Measurements from ENCODE around the gene TAMALIN. TPM values are rescaled to one million over a fixed set of nuclear protein-coding genes. Genes with fewer than 3 reads are reported as not detected.

Gene TAMALIN
- polyA plus RNA-seq, 3 donors = 0.63 to 118 (median 1.6) TPM

DNA sequence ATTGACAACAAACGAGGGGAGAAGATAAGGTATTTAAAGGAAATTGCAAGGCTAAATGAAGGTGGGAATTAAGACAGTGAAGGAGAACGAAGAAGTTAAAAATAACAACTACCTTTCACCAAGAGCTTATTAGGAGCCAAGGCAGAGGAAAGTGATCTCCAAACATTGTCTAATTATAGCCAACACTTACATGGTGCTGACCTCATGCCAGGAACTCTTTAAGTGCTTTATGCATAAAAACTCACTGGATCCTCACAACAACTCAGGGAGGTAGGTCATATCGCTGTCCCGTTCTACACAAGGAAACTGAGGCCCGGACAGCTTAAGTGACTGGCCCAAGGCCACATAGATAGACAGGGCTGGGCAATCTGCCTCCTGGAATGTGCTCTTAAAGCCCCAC lies 19.5 kb downstream of the TAMALIN start:
- no peak overlapping the region for H3K4me2 ChIP-seq (replicated peaks; ENCODE audit: extremely low read depth, low read length, poor library complexity, severe bottlenecking)
- no peak for DNase-seq
- peaks cover 0 to 8% of the 10 kb centered on the region in 2 donors for H3K27me3 ChIP-seq (ENCODE audit: control insufficient read depth in 2 of 2, insufficient read depth in 2 of 2, low read length in 2 of 2)
- no peaks in the 10 kb centered on the region for H3K79me2 ChIP-seq (ENCODE audit: insufficient read depth, low read length)
- Mint-ChIP-seq H3K4me1 (peaks cover 41% of the 10 kb centered on the region), H3K27ac (peak overlapping the region; percentile 33 to 99 (median 94)), H3K4me3 (peak overlapping the region in 1 of 2 donors; percentile 47), H3K36me3 (peaks cover 0 to 2% of the 10 kb centered on the region in 2 donors), H3K9me3 (peaks cover 0 to 4% (median 0%) of the 10 kb centered on the region in 7 donors), H3K27me3 (ENCODE audit: low read depth in 3 of 3) (peaks cover 3 to 17% (median 17%) of the 10 kb centered on the region in 3 donors)
- H4K20me1 ChIP-seq (ENCODE audit: insufficient read depth, low read length) = no peaks in the 10 kb centered on the region
- H3K36me3 ChIP-seq (replicated peaks in 1 of 2; ENCODE audit: control insufficient read depth in 1 of 2, insufficient read depth in 2 of 2, low read length in 2 of 2) = no peaks in the 10 kb centered on the region
- H3K9me3 ChIP-seq (replicated peaks in 1 of 2; ENCODE audit: control insufficient read depth in 1 of 2, insufficient read depth in 1 of 2, low read length in 2 of 2) = no peaks in the 10 kb centered on the region
- intact Hi-C loops (cut with micrococcal nuclease) = loop anchor here (5.0 kb wide), 3 partner anchors 34 to 96 kb away; partner anchors contain the start of gene ATG101 (in 1 of the 2)
- no peak overlapping the region for H2AFZ ChIP-seq (ENCODE audit: insufficient read depth, low read depth, low read length, poor library complexity, severe bottlenecking)
- H3K9ac ChIP-seq (ENCODE audit: insufficient read depth, low read length, poor library complexity, severe bottlenecking) = no peak overlapping the region
- no peak overlapping the region for H3K4me3 ChIP-seq (replicated peaks in 1 of 3; ENCODE audit: low read depth in 2 of 3, low read length in 3 of 3)
- H3K4me1 ChIP-seq (ENCODE audit: control insufficient read depth in 1 of 2, insufficient read depth in 2 of 2, low read length in 2 of 2) = peaks cover 30 to 43% of the 10 kb centered on the region in 2 donors
- no peak overlapping the region for H3K27ac ChIP-seq (ENCODE audit: low read depth in 1 of 2, low read length in 2 of 2)
- TF ChIP-seq, protein P1, sequence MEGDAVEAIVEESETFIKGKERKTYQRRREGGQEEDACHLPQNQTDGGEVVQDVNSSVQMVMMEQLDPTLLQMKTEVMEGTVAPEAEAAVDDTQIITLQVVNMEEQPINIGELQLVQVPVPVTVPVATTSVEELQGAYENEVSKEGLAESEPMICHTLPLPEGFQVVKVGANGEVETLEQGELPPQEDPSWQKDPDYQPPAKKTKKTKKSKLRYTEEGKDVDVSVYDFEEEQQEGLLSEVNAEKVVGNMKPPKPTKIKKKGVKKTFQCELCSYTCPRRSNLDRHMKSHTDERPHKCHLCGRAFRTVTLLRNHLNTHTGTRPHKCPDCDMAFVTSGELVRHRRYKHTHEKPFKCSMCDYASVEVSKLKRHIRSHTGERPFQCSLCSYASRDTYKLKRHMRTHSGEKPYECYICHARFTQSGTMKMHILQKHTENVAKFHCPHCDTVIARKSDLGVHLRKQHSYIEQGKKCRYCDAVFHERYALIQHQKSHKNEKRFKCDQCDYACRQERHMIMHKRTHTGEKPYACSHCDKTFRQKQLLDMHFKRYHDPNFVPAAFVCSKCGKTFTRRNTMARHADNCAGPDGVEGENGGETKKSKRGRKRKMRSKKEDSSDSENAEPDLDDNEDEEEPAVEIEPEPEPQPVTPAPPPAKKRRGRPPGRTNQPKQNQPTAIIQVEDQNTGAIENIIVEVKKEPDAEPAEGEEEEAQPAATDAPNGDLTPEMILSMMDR (IDR thresholded peaks at IDR 0.05) = no peak
- WGBS (ENCODE audit: insufficient coverage) = 92% methylated on average over 2 of the region's 5 CpGs

DNA sequence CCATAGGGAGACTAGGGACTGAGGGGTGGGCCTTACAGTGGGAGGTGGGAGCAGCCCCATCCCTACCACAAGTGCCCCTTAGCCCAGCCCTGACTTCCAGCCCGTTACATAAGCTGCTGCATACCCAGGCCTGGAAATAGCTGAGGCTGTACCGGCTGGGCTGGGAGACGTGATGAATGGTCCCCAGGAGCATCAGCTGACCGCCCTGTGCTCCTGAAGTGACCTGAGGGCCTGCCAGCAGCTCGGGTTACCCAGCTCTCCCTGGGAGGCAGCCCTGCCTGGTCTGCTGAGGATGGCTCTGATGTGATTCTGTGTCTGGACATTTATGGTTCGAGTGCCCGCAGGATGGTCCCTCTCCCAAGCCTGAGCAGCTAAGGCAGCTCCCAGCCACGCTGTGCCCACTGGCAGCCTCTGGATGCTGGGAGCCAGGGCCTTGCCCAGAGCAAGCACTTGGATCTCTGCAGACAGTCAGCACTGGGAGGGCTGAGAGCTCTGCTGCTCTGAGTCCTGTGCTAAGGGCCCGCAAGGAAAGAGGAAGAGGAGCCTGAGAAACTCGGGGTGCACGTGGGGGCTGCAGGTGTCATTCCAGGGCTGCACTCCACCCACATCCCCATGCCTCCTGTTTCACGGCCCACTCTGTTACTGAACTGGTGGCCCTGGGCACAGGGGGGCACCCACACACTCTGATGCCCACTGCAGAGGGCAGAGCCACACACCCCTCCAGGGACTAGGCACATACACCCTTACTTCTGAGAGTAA lies 20.5 kb downstream of the TAMALIN start:
- H3K4me2 ChIP-seq (replicated peaks; ENCODE audit: extremely low read depth, low read length, poor library complexity, severe bottlenecking) = no peak overlapping the region
- H3K4me1 ChIP-seq (ENCODE audit: control insufficient read depth in 1 of 2, insufficient read depth in 2 of 2, low read length in 2 of 2) = peaks cover 30 to 46% of the 10 kb centered on the region in 2 donors
- no peak overlapping the region for H3K4me3 ChIP-seq (replicated peaks in 1 of 3; ENCODE audit: low read depth in 2 of 3, low read length in 3 of 3)
- Mint-ChIP-seq H3K9me3 (peaks cover 0 to 4% (median 0%) of the 10 kb centered on the region in 7 donors), H3K36me3 (peaks cover 0 to 2% of the 10 kb centered on the region in 2 donors), H3K4me3 (no peak overlapping the region), H3K4me1 (peaks cover 45% of the 10 kb centered on the region), H3K27me3 (ENCODE audit: low read depth in 3 of 3) (peaks cover 4 to 16% (median 14%) of the 10 kb centered on the region in 3 donors), H3K27ac (peak overlapping the region in 3 of 7 donors; percentile 61 to 94 (median 73))
- 93% methylated on average over 9 of the region's 12 CpGs for WGBS (ENCODE audit: insufficient coverage)
- peaks cover 0 to 7% of the 10 kb centered on the region in 2 donors for H3K27me3 ChIP-seq (ENCODE audit: control insufficient read depth in 2 of 2, insufficient read depth in 2 of 2, low read length in 2 of 2)
- no peak for DNase-seq
- no peak overlapping the region for H3K27ac ChIP-seq (ENCODE audit: low read depth in 1 of 2, low read length in 2 of 2)
- intact Hi-C loops (cut with micrococcal nuclease) = loop anchor here (5.0 kb wide), 3 partner anchors 35 to 95 kb away; partner anchors contain the start of gene ATG101 (in 1 of the 2)
- H3K9ac ChIP-seq (ENCODE audit: insufficient read depth, low read length, poor library complexity, severe bottlenecking) = no peak overlapping the region
- no peaks in the 10 kb centered on the region for H3K79me2 ChIP-seq (ENCODE audit: insufficient read depth, low read length)
- TF ChIP-seq, protein P1 (IDR thresholded peaks at IDR 0.05) = no peak
- H4K20me1 ChIP-seq (ENCODE audit: insufficient read depth, low read length) = no peaks in the 10 kb centered on the region
- H3K36me3 ChIP-seq (replicated peaks in 1 of 2; ENCODE audit: control insufficient read depth in 1 of 2, insufficient read depth in 2 of 2, low read length in 2 of 2) = no peaks in the 10 kb centered on the region
- H2AFZ ChIP-seq (ENCODE audit: insufficient read depth, low read depth, low read length, poor library complexity, severe bottlenecking) = no peak overlapping the region
- H3K9me3 ChIP-seq (replicated peaks in 1 of 2; ENCODE audit: control insufficient read depth in 1 of 2, insufficient read depth in 1 of 2, low read length in 2 of 2) = no peaks in the 10 kb centered on the region
